RWPE1 (cell line): ENCODE measurements around the gene COLEC12.

Experiments used
- CTCF ChIA-PET: fragments of 350-600 bp; sonication (Branson Sonifier 250); formaldehyde crosslinking; extraction: SDS; loops from one replicate; lab custom pipeline; 2021; lab: Yijun Ruan, JAX
- POLR2A ChIA-PET: fragments of 400-600 bp; formaldehyde crosslinking; extraction: SDS; loops from one replicate; lab custom pipeline; 2020; ENCODE audit warnings: antibody characterized with exemption; ENCODE audit not compliant: low non-redundant PET; lab: Yijun Ruan, JAX
- DNase-seq: peaks from one replicate; pipeline ENCODE4 v3.0.0; 2012; ENCODE audit warnings: low spot score
- H3K27ac ChIP-seq: fragments of 450-650 bp; 2 replicates; pipeline ENCODE4 v1.5.1; 2017
- CTCF ChIP-seq: fragments of 450-650 bp; conservative IDR thresholded peaks from 2 replicates; pipeline ENCODE4 v1.5.1; 2017; ENCODE audit warnings: low read depth, mild to moderate bottlenecking

Gene COLEC12

GRCh38 chr18:376311-376710, 124.2 kb downstream of the COLEC12 start:
- no peak overlapping the region for H3K27ac ChIP-seq

GRCh38 chr18:374721-375168, 125.8 kb downstream of the COLEC12 start:
- TF ChIP-seq CTCF = no peak
- POLR2A ChIA-PET = no interaction called here
- DNase-seq = no peak
- no peak overlapping the region for H3K27ac ChIP-seq
- CTCF ChIA-PET = no interaction called here

More at GRCh38 chr18:376311-376710, 124.2 kb downstream of the COLEC12 start:
- CTCF ChIA-PET = no interaction called here
- POLR2A ChIA-PET = no interaction called here
- no peak for DNase-seq
- no peak for TF ChIP-seq CTCF

- ChIA-PET CTCF (interaction anchor here (0.6 kb wide), 1 partner anchor 83 kb away, joined by 3 read pairs; no protein-coding TSS in a partner anchor), POLR2A (no interaction called here)
- no peak for TF ChIP-seq CTCF
- no peak for DNase-seq
- no peak overlapping the region for H3K27ac ChIP-seq
Observed at GRCh38 chr18:373780-374179, 126.7 kb downstream of the COLEC12 start.

GRCh38 chr18:371609-371982, 128.9 kb downstream of the COLEC12 start:
- no peak overlapping the region for H3K27ac ChIP-seq
- no peak for TF ChIP-seq CTCF
- no peak for DNase-seq
- POLR2A ChIA-PET = no interaction called here
- CTCF ChIA-PET = no interaction called here

GRCh38 chr18:370751-371608, 129.5 kb downstream of the COLEC12 start:
- no peak for TF ChIP-seq CTCF
- ChIA-PET CTCF (no interaction called here), POLR2A (no interaction called here)
- no peak for DNase-seq
- H3K27ac ChIP-seq = no peak overlapping the region

- POLR2A ChIA-PET = no interaction called here
- no peak for TF ChIP-seq CTCF
- CTCF ChIA-PET = no interaction called here
- no peak overlapping the region for H3K27ac ChIP-seq
- DNase-seq = no peak
Observed at GRCh38 chr18:369224-370015, 131.1 kb downstream of the COLEC12 start.
